GM18951 (cell line): ENCODE data around the gene MYRFL.

Experiments
- POLR2A ChIP-seq: IDR thresholded peaks from 4 replicates; pipeline ENCODE4 v1.6.1; 2011; ENCODE audit warnings: mild to moderate bottlenecking; ENCODE audit not compliant: insufficient read length, insufficient read depth; ENCODE audit errors: extremely low read depth
- in situ Hi-C: fragments of 300-500 bp; cut with MboI; formaldehyde crosslinking; loops from one replicate; pipeline ENCODE4 v1.12.0; 2022; ENCODE audit warnings: low sequenced_read_pairs, mixed read lengths, inconsistent platforms; ENCODE audit not compliant: unreplicated experiment

The MYRFL gene

DNA sequence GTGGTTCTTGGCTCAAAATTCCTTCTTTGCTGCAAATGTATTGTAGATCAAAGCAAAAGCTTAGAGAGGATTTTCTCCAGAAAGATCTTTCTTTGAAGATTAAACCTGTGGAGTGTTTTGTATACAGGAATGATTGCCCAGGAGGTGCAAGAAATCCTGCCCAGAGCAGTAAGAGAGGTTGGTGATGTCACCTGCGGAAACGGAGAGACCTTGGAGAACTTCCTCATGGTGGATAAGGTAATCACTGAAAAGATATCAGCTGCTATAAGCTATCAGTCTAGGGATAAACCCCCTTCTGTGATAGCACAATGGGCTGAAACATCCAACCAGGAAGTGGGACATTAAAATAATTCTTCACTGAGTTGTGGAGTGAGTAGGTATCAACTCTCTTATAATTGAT lies 85.7 kb downstream of the MYRFL start:
- in situ Hi-C loops, result no loop called here
- TF ChIP-seq POLR2A, result no peak

- TF ChIP-seq POLR2A, result no peak
- in situ Hi-C loops, result no loop called here
Measured at GRCh38 chr12:69913526-69913925, 88.5 kb downstream of the MYRFL start.

DNA sequence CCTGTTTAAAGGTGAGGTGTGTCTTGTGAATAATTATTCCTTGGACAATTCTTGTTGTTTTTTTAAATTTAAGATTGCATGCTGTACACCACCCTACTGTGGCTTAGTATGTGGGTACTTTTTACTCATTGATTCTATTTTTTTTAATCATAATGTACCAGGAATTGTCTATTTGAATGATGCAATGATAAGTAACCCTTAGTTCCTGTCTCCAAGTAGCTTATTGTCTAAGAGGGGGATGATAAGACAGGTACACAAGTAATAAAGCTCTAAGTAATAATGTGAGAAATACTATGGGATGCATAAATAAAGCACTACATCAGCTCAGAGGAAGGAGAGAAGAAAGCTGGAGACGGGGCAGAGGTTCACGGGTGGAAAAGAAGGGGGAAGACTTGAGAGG lies 90.9 kb downstream of the MYRFL start:
- in situ Hi-C loops, result no loop called here
- no peak for TF ChIP-seq POLR2A

DNA sequence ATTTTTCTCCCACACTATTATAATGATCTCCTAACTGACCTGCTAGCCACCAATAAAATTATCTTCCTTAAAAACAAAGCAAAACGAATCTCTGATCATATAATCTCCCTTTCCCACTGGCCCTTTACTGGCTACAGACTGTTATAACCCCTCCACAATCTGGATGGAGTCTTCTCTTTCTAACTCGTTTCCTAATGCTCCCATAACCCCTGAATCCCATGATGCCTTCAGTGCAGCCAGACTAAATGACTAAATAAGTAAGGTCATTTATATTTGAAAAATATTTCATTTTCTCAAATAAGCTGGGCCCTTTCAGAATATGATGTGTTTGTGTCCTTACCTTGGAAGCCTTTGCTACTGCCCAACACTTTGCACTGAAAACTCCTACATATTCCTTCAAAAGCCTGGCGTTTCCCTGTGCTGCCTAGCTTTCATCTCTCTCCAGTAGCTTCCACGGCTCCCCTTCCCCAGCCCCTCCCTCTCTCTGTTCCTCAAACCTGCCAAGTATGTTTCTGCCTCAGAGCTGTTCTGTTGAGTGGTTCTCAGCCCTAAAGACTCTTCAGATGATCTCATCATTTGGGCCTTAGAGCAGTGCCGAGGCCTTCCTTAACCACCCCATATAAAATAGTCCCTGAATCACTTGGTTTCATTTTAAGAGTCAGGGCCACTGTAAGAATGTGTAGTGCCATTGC lies 91.7 kb downstream of the MYRFL start:
- in situ Hi-C loops, result no loop called here
- no peak for TF ChIP-seq POLR2A

- TF ChIP-seq POLR2A, result no peak
- in situ Hi-C loops, result no loop called here
Measured at GRCh38 chr12:69918287-69918686, 93.3 kb downstream of the MYRFL start.

DNA sequence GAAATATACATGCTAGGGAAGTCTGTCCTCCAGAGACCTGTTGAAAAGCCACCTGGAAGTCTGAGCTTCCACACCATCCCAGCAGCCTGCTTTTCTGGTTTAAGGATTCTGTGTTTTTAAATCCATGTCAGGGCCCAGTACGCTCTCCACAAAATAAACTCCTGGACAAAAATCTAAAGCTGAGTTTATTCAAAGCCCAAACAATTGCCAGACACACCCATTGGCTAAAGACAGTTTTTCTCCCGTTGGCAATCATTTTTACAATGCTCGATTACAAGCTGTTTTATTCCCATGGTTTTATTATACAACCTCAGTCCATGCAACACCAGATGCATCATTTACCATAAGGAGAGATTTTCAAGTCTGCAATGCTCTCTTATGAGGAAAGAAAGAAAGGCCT lies 94.5 kb downstream of the MYRFL start:
- in situ Hi-C loops, result no loop called here
- TF ChIP-seq POLR2A, result no peak

DNA sequence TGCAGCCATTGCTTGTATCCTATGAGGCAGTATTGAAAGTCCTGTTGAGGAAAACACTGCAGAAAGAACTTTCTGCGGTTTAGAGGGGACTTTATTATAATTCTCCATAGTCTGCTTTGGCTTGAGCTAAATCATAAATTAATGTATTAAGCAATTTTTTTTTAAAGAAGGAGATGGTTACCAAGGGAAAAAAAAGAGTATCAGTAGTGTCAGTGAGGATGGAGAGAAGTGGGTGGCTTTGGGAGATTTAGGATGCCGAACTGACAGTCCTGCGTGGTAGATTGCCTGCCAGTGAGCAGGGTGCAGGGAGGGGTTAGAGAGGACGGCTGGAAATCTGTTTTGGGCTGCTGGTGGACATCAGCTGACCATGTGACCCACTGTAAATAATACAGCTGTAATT lies 96.8 kb downstream of the MYRFL start:
- TF ChIP-seq POLR2A, result no peak
- in situ Hi-C loops, result no loop called here

DNA sequence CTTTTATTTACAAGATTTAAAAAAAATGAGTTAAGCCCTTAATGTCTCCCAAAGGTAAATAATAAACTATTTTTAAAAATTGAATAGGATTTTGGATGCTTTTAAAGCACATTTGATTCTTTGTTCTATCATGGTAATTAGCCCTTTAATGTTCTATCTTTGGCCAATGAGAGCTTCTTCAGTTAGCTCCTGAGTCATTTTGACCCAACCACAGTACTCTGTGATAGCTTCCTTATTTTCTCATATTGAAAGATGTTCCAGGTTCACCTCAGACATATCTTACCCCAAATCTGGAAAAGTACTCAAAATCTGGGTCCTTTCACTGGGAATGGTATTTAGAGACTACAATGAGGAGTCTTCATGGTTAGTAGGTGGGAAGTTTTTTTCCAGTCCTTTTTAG lies 98.0 kb downstream of the MYRFL start:
- TF ChIP-seq POLR2A, result no peak
- in situ Hi-C loops, result no loop called here

DNA sequence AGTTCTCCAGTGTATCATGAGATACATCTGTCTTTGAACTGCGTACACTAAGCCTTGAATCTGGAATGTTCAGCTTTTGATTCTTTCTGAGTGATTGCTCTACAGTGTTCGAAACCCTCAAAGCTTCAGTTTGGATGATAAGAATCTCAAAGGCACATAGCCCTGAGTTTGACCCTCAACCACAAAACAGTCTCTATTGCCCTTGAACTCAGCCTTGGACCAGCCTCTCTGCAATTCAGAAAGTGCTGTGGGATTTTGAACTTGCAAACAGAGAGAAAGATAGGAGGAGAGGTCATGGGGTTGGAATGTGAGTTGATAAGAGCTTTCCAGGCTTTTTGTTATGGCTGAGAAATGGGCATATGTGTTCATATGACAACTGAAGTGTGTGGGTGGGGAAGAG lies 100.3 kb downstream of the MYRFL start:
- no peak for TF ChIP-seq POLR2A
- in situ Hi-C loops, result no loop called here

DNA sequence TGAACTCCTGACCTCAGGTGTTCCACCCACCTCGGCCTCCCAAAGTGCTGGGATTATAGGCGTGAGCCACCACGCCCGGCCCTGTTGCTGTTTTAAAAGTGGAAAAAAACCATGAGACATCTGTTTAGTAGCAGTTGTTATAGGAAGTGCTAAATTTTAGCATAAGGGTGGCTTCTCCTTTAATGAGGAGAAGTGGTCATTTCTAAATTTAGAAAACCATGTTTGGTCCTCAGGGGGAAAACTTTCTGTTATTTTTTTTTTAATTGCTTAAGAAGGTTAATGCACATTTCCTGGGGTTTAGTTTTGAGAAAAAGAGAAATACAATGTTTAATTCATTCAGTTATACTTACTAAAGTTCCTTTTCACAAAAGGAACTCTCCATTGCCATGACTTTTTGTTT lies 102.1 kb downstream of the MYRFL start:
- TF ChIP-seq POLR2A, result no peak
- in situ Hi-C loops, result no loop called here

GRCh38 chr12:69929125-69929524 lies 104.1 kb downstream of the MYRFL start:
- in situ Hi-C loops, result no loop called here
- TF ChIP-seq POLR2A, result no peak

- in situ Hi-C loops, result no loop called here
- no peak for TF ChIP-seq POLR2A
Measured at GRCh38 chr12:69929531-69929930, 104.5 kb downstream of the MYRFL start.

DNA sequence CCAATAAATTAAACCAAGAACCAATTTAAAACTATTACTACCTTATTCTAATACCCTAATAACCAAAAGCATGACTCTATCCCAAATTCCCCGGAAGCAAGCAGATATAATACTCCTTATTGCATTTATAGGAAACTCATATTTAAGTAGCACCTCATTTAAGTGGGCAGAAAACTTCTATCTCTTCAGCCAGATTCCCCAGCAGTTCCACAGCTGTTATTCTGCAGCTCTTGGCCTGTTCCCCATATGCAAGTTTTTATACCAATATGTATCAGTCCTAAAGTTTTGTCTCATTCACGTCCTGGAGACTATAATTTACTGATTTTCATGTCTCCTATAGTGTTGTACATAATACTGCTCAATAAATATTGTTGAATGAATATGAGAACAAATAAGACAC lies 106.5 kb downstream of the MYRFL start:
- no peak for TF ChIP-seq POLR2A
- in situ Hi-C loops, result no loop called here

DNA sequence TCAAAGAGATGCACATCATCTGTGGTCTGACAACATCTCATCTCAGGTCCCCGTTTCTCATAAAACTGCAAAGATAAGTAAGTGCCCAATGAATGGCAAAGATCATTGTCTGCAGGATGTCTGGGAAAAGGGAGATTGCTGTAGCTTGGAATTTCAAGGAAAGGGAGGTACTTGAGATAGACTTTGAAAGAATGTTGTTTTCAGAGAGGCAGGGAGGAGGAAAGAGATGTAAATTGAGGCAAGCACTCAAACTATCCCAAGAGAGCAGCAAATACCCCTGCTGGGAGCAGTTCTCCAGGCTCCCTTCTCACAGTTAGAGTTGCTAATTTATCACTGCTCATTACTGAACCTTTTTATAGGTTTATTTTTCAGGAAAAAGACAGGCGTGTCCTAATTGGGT lies 107.1 kb downstream of the MYRFL start:
- in situ Hi-C loops, result no loop called here
- TF ChIP-seq POLR2A, result no peak

- in situ Hi-C loops, result no loop called here
- no peak for TF ChIP-seq POLR2A
Measured at GRCh38 chr12:69932676-69933552, 107.9 kb downstream of the MYRFL start.

GRCh38 chr12:69934011-69934410 lies 109.0 kb downstream of the MYRFL start:
- TF ChIP-seq POLR2A, result no peak
- in situ Hi-C loops, result no loop called here
